Motor neuron (in vitro differentiated cells): ENCODE measurements around the gene ANKRD29. TPM values are rescaled to one million over a fixed set of nuclear protein-coding genes. Genes with fewer than 3 reads are reported as not detected.
A peak's percentile ranks its signal among the peaks of the same experiment; 100 is the strongest.

Experiments used
- ATAC-seq, 8 experiments: fragments of 200-7000 bp; cut with Tn5 transposase; replicated peaks in 6 of 8; 2 replicates each; pipeline ENCODE4 v1.8.0; 2021; ENCODE audit warnings: mild to moderate bottlenecking in 8 of 8, moderate library complexity in 8 of 8
- H3K27ac ChIP-seq, 2 donors: fragments of 250-450 bp; sonication (Bioruptor Pico); 2 replicates each; pipeline ENCODE4 v1.9.0; 2021; ENCODE audit warnings: antibody characterized with exemption in 2 of 2, mild to moderate bottlenecking in 2 of 2, moderate library complexity in 1 of 2
- H3K4me1 ChIP-seq, 2 donors: fragments of 250-450 bp; sonication (Bioruptor Pico); replicated peaks in 1 of 2; 2 replicates each; pipeline ENCODE4 v1.6.1; 2021; ENCODE audit warnings: antibody characterized with exemption in 2 of 2, mild to moderate bottlenecking in 2 of 2, moderate library complexity in 1 of 2
- H3K4me3 ChIP-seq, 5 donors: fragments of 250-450 bp; sonication (Bioruptor Pico); 2 replicates each; pipeline ENCODE4 v1.9.0; 2021; ENCODE audit warnings: antibody characterized with exemption in 5 of 5, mild to moderate bottlenecking in 5 of 5, moderate library complexity in 4 of 5
- WGBS, 10 experiments: fragments of 450-650 bp; shearing (Covaris generic); methylation state at CpG; one replicate each; pipeline ENCODE4 v1.0.0; 2022; 5-methylcytosine and 5-hydroxymethylcytosine counted together
- in situ Hi-C, 9 experiments: fragments of 400-800 bp; cut with MboI; loops; one replicate each; pipeline ENCODE4 v1.15.0; 2021; ENCODE audit warnings: low sequenced_read_pairs in 9 of 9, low pct_unique_long_range_greater_than_20kb in 2 of 9; ENCODE audit not compliant: unreplicated experiment in 9 of 9
- total RNA-seq, 8 experiments: library from RNA; unstranded; fragments of 300-600 nt; gene quantifications; 2 replicates each; pipeline versions ENCODE4 v1.2.3 to v1.2.4, GENCODE V29; 2022

Gene ANKRD29
- total RNA-seq, 8 experiments from 2014 or later: 0.42 to 6.9 (median 3.0) TPM

DNA sequence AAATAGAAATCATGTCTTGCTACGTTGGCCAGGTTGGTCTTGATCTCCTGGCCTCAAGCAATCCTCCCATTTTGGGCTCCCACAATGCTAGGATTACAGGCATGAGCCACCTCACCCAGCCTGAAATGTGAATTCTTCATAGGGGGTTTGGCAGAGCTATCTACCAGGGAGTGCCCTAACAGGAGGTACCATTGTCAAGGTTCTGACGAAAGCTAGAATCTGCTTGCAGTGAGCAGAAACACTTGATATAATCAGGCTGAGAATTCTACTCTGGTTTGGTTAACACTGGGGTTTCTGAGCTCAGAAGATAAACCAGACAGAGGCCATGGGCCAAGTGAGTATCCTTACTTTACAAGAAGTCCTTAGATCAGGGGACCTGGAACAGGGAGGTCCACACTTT is 19.3 kb upstream of the ANKRD29 start:
- H3K4me1 ChIP-seq: no peaks in the 10 kb centered on the region
- ATAC-seq: no peak
- H3K27ac ChIP-seq: no peak overlapping the region
- in situ Hi-C loops: loop anchor here in 1 of 9 experiments (25.0 kb wide), 1 partner anchor 170 kb away; the partner anchor contains the start of gene RMC1
- 0 to 100% (median 68%) methylated on average over 1 to 2 of the region's 2 CpGs; no CpG with 5 or more reads in 1 of the 10 experiments for WGBS, 10 experiments
- no peak overlapping the region for H3K4me3 ChIP-seq

DNA sequence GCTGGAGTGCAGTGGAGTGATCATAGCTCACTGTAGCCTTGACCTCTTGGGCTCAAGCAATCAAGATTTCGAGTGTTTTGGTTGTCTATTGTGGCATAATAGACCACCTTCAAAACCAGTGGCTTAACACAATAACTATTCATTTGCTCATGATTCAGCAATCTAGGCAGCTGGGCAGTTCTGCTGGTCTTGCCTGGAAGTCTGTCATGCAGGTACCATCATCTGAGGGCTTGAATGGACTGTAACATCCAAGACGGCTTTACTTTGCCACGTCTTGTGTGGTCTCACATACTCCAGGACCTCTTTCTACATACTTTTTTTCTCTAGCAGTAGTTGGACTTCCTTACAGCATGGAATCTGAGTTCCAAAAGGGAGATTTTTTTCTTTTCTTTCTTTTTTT is 13.2 kb upstream of the ANKRD29 start:
- Histone ChIP-seq H3K4me1 (no peaks in the 10 kb centered on the region), H3K27ac (no peak overlapping the region), H3K4me3 (no peak overlapping the region)
- WGBS, 10 experiments: 18 to 100% (median 74%) methylated on average over 1 to 3 of the region's 3 CpGs; no CpG with 5 or more reads in 2 of the 10 experiments
- in situ Hi-C loops: loop anchor here in 1 of 9 experiments (25.0 kb wide), 1 partner anchor 164 kb away; the partner anchor contains the start of gene RMC1
- no peak for ATAC-seq

GRCh38 chr18:23675236-23675635 is 12.5 kb upstream of the ANKRD29 start:
- in situ Hi-C loops: loop anchor here in 1 of 9 experiments (25.0 kb wide), 1 partner anchor 163 kb away; the partner anchor contains the start of gene RMC1
- Histone ChIP-seq H3K4me3 (no peak overlapping the region), H3K27ac (no peak overlapping the region), H3K4me1 (no peaks in the 10 kb centered on the region)
- ATAC-seq: no peak

- WGBS, 10 experiments: 0 to 57% (median 20%) methylated on average over 1 of the region's 1 CpG; no CpG with 5 or more reads in 5 of the 10 experiments
- ATAC-seq: peak in 1 of 8 experiments; percentile 23
- H3K27ac ChIP-seq: no peak overlapping the region
- H3K4me3 ChIP-seq: no peak overlapping the region
- in situ Hi-C loops: no loop called here
- H3K4me1 ChIP-seq: no peaks in the 10 kb centered on the region
Observed at GRCh38 chr18:23673725-23674124, 11.0 kb upstream of the ANKRD29 start.

DNA sequence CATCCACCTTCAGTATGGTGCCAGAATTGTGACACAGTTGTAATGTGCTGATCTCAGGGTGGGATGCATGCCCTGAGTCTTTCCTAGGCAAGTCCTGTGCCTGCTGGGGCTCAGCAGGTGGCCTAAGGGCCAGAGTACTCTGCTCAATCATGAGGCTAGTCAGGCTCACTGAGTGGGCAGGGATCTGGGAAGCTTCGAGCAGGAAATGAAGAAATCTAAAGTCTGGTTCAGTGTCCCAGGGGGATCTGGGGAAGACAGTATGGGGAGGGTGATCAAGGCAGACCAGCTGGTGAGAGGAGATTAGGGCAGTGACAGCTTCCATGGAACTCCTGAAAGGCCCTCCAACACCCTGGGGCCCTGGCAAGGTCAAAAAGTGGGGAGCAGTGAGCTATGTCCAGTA is 8.9 kb upstream of the ANKRD29 start:
- no peak for ATAC-seq
- no peak overlapping the region for H3K4me3 ChIP-seq
- no peaks in the 10 kb centered on the region for H3K4me1 ChIP-seq
- 14 to 86% methylated on average over 1 of the region's 1 CpG; no CpG with 5 or more reads in 8 of the 10 experiments for WGBS, 10 experiments
- in situ Hi-C loops: no loop called here
- no peak overlapping the region for H3K27ac ChIP-seq

- no peak overlapping the region for H3K27ac ChIP-seq
- no peak overlapping the region for H3K4me3 ChIP-seq
- in situ Hi-C loops: no loop called here
- no peak for ATAC-seq
- 80 to 100% (median 100%) methylated on average over 1 to 2 of the region's 4 CpGs; no CpG with 5 or more reads in 1 of the 10 experiments for WGBS, 10 experiments
- no peaks in the 10 kb centered on the region for H3K4me1 ChIP-seq
Observed at GRCh38 chr18:23669804-23670405, 7.2 kb upstream of the ANKRD29 start.

DNA sequence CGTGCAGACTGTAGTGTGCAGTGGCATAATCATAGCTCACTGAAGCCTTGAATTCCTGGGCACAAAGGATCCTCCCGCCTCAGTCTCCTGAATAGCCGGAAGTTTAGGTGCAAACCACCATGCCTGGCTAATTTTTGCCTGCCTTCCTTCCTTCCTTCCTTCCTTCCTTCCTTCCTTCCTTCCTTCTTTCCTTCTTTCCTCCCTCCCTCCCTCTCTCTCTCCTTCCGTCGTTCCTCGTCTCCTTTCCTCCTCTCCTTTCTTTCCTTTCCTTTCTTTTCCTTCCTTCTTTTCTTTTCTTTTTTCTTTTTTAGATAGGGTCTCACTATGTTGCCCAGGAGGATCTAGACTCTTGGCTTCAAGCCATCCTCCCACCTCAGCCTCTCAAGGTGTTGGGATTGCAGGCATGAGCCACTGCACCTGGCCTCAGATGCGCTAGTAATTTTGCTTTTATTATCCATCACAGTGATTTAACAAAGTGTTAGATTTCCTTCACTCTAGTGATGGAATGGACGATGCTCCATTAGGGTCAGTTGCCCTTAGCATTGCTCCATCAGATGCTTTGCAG is 6.6 kb upstream of the ANKRD29 start:
- Histone ChIP-seq H3K4me1 (no peaks in the 10 kb centered on the region), H3K27ac (no peak overlapping the region), H3K4me3 (no peak overlapping the region)
- WGBS, 10 experiments: 81 to 100% (median 90%) methylated on average over 3 to 7 of the region's 8 CpGs; no CpG with 5 or more reads in 2 of the 10 experiments
- in situ Hi-C loops: no loop called here
- no peak for ATAC-seq

DNA sequence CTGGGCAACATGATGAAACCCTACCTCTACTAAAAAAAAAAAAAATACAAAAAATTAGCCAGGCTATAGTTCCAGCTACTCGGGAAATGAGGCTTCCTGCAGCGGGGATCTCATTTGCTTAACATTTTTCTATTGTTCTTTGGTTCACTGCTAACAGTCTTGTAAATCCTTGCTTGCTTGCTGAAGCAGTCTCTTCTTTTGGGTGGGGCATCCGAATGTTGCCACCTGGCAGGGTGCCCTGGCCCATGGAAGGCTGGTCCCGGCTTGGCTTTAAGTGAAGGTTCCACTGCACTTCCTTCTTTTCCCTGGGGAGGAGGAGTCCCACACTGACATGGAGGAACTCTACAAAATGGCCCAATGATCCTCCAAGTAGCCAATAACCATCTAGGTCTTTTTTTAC is 6.0 kb upstream of the ANKRD29 start:
- ATAC-seq: no peak
- Histone ChIP-seq H3K4me1 (no peaks in the 10 kb centered on the region), H3K27ac (no peak overlapping the region), H3K4me3 (no peak overlapping the region)
- in situ Hi-C loops: no loop called here
- 0 to 43% (median 24%) methylated on average over 1 to 4 of the region's 4 CpGs; no CpG with 5 or more reads in 2 of the 10 experiments for WGBS, 10 experiments

DNA sequence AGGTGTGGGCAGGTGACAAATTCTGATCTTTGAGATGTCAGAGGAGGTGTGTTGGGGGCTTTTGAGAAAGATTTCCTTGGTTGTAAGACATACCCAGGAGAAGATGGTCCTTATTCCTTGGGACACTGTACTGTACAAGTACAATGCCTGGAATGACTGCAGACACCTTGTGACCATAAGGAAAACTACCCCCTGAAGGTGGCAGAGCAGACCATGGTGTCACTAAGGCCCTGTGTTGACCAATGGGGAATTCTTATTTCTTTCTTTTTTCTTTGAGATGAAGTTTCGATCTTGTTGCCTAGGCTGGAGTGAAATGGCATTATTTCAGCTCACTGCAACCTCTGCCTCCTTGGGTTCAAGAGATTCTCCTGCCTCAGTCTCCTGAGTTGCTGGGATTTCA is 4.4 kb upstream of the ANKRD29 start:
- Histone ChIP-seq H3K4me1 (no peaks in the 10 kb centered on the region), H3K4me3 (no peak overlapping the region), H3K27ac (no peak overlapping the region)
- ATAC-seq: no peak
- in situ Hi-C loops: no loop called here
- WGBS, 10 experiments: 0 to 100% (median 71%) methylated on average over 1 of the region's 1 CpG; no CpG with 5 or more reads in 4 of the 10 experiments

GRCh38 chr18:23664674-23665073 is 2.0 kb upstream of the ANKRD29 start:
- no peak for ATAC-seq
- 43 to 100% (median 82%) methylated on average over 1 to 6 of the region's 6 CpGs for WGBS, 10 experiments
- in situ Hi-C loops: no loop called here
- Histone ChIP-seq H3K27ac (no peak overlapping the region), H3K4me3 (no peak overlapping the region), H3K4me1 (no peaks in the 10 kb centered on the region)

- WGBS, 10 experiments: 0 to 95% (median 73%) methylated on average over 1 to 8 of the region's 9 CpGs; no CpG with 5 or more reads in 2 of the 10 experiments
- Histone ChIP-seq H3K27ac (no peak overlapping the region), H3K4me1 (no peaks in the 10 kb centered on the region), H3K4me3 (peak overlapping the region; percentile 32 to 39 (median 34))
- no peak for ATAC-seq
- in situ Hi-C loops: no loop called here
Observed at GRCh38 chr18:23661735-23662308, 889 bp downstream of the ANKRD29 start.

- no peak for ATAC-seq
- in situ Hi-C loops: no loop called here
- 40 to 100% (median 82%) methylated on average over 1 to 5 of the region's 5 CpGs; no CpG with 5 or more reads in 2 of the 10 experiments for WGBS, 10 experiments
- no peak overlapping the region for H3K27ac ChIP-seq
- no peak overlapping the region for H3K4me3 ChIP-seq
- no peaks in the 10 kb centered on the region for H3K4me1 ChIP-seq
Observed at GRCh38 chr18:23658285-23658684, 4.4 kb downstream of the ANKRD29 start.

- peaks cover 8 to 20% of the 10 kb centered on the region in 2 donors for H3K4me1 ChIP-seq
- in situ Hi-C loops: no loop called here
- no peak overlapping the region for H3K4me3 ChIP-seq
- no peak for ATAC-seq
- WGBS, 10 experiments: 53 to 100% (median 95%) methylated on average over 1 to 4 of the region's 6 CpGs; no CpG with 5 or more reads in 1 of the 10 experiments
- H3K27ac ChIP-seq: no peak overlapping the region
Observed at GRCh38 chr18:23652232-23652631, 10.5 kb downstream of the ANKRD29 start.
